T-cell (primary cell): Measurements from ENCODE around the gene FCHSD2. TPM values are rescaled to one million over a fixed set of nuclear protein-coding genes. Genes with fewer than 3 reads are reported as not detected.
"Not testable (repeated sequence)": the region's sequence is repeated elsewhere in the genome, so short reads cannot be mapped to it uniquely, and the experiment has no call there.

Experiments
- ATAC-seq, 4 experiments: fragments of 200-7000 bp in 3 of 4; fragments of 150-1000 bp in 1 of 4; cut with Tn5 transposase; replicated peaks in 1 of 4; 1 replicate in 3 of 4; 2 replicates in 1 of 4; pipeline ENCODE4 v1.10.0; 2021; ENCODE audit warnings: moderate library complexity in 3 of 4, mild to moderate bottlenecking in 2 of 4, moderate number of reproducible peaks in 1 of 4
- CTCF ChIA-PET, 2 donors: fragments of 300-600 bp; sonication (Branson Sonifier 250); formaldehyde crosslinking; loops; one replicate each; lab custom pipeline; 2022; ENCODE audit warnings: antibody characterized with exemption in 2 of 2; lab: Charles Lee
- POLR2A ChIA-PET, 2 donors: fragments of 300-600 bp; sonication (Branson Sonifier 250); formaldehyde crosslinking; loops; one replicate each; lab custom pipeline; 2022; ENCODE audit warnings: antibody characterized with exemption in 2 of 2; lab: Charles Lee
- DNase-seq, 35 experiments: peaks; one replicate each; pipeline versions ENCODE4 v3.0.0 to v3.0.0-alpha.2; 2013 to 2023
- H3K27ac ChIP-seq: one replicate; pipeline ENCODE4 v1.5.1; 2013; ENCODE audit warnings: low read length
- H3K27me3 ChIP-seq, 2 experiments: replicated peaks in 1 of 2; 1 replicate in 1 of 2; 2 replicates in 1 of 2; pipeline versions ENCODE4 v1.6.1 to v1.7.0; 2013; ENCODE audit warnings: low read length in 1 of 2, mixed read lengths in 1 of 2; ENCODE audit not compliant: control insufficient read depth in 2 of 2, insufficient read depth in 2 of 2; ENCODE audit errors: extremely low read depth in 1 of 2
- H3K36me3 ChIP-seq, 2 donors: 1 replicate in 1 of 2; 2 replicates in 1 of 2; pipeline versions ENCODE4 v1.6.1 to v1.7.0; 2013; ENCODE audit warnings: low read length in 1 of 2; ENCODE audit not compliant: control insufficient read depth in 2 of 2, insufficient read depth in 1 of 2; ENCODE audit errors: extremely low read depth in 1 of 2
- H3K4me1 ChIP-seq, 2 experiments: 1 replicate in 1 of 2; 2 replicates in 1 of 2; pipeline versions ENCODE4 v1.6.1 to v1.7.0; 2013; ENCODE audit warnings: low read length in 2 of 2, mixed read lengths in 1 of 2; ENCODE audit not compliant: insufficient read depth in 2 of 2, control insufficient read depth in 1 of 2; ENCODE audit errors: extremely low read depth in 1 of 2
- H3K4me3 ChIP-seq, 2 donors: 1 replicate in 1 of 2; 2 replicates in 1 of 2; pipeline versions ENCODE4 v1.5.1 to v1.7.0; 2013; ENCODE audit warnings: mild to moderate bottlenecking in 2 of 2, low read length in 1 of 2, moderate library complexity in 1 of 2; ENCODE audit not compliant: control insufficient read depth in 1 of 2; ENCODE audit errors: extremely low read depth in 1 of 2
- H3K9me3 ChIP-seq: 2 replicates; pipeline ENCODE4 v1.7.0; 2013
- H3K27ac Mint-ChIP-seq, 2 donors: one replicate each; pipeline ENCODE4 v1.8.0; 2020 to 2021; ENCODE audit warnings: mild to moderate bottlenecking in 2 of 2, mixed read lengths in 2 of 2
- H3K27me3 Mint-ChIP-seq, 2 donors: one replicate each; pipeline ENCODE4 v1.8.0; 2021 to 2022; ENCODE audit warnings: mixed read lengths in 2 of 2
- H3K36me3 Mint-ChIP-seq: one replicate; pipeline ENCODE4 v1.8.0; 2021; ENCODE audit warnings: mixed read lengths
- H3K4me1 Mint-ChIP-seq, 3 donors: one replicate each; pipeline ENCODE4 v1.8.0; 2020 to 2022; ENCODE audit warnings: mixed read lengths in 3 of 3, mild to moderate bottlenecking in 1 of 3
- H3K4me3 Mint-ChIP-seq, 3 donors: one replicate each; pipeline ENCODE4 v1.8.0; 2020 to 2022; ENCODE audit warnings: mild to moderate bottlenecking in 3 of 3, mixed read lengths in 3 of 3, moderate library complexity in 3 of 3
- H3K9me3 Mint-ChIP-seq, 3 donors: one replicate each; pipeline ENCODE4 v1.8.0; 2020 to 2022; ENCODE audit warnings: mixed read lengths in 3 of 3
- WGBS: methylation state at CpG from one replicate; pipeline ENCODE4 v1.1.5; 2013; ENCODE audit warnings: missing lambda C conversion rate; ENCODE audit not compliant: insufficient coverage; 5-methylcytosine and 5-hydroxymethylcytosine counted together
- total RNA-seq, 35 experiments: library from RNA in 6 of 35; stranded (reverse) in 6 of 35; fragments of 120-200 nt in 1 of 35; gene quantifications; one replicate each; pipeline versions ENCODE4 v1.2.1 to v1.2.4 and lab custom pipeline; 2013 to 2026

FCHSD2 gene
- total RNA-seq, 5 donors from 2014 or later (not counting 1 experiment from before 2014, with no cell fraction given): 37.0 to 53.8 (median 46.3) TPM

DNA sequence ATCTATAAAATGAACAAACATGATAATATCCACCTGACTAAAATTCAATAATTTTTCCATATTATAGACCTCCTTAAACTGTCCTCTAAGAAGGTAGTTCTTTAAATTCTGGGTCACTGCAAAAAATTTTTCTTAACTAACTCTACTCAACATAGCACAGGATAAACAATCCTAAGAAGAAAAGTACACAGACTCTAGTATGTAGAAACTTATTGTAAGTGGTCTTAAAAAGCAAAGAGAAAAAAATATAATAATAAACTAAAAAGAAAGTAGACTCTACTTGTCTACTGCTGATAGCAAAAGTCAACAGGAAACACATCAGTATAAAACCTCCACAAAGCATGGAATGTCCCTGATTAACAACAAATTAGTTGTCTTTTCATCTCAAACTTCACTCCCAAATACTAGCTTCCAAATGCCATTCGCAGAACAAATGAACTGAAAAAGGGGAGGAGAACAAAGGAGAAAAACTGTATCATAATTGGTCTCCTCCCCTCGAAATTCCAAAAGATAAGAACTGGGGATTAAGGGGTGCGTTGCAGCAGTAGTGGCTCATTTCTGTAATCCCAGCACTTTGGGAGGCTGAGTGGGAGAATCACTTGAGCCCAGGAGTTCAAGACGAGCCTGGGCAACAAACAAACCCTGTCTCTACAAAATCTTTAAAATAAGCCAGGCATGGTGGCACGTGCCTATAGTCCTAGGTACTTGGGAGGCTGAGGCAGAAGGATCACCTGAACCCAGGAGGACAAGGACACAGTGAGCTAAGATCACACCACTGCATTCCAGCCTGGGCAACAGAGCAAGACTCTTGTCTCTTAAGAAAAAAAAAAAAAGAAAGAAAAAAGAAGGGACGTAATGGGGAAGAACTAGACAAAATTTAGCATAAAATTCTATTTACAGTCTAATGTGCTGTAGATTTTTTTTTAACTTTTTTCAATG is 6.5 kb downstream of the FCHSD2 start:
- DNase-seq (no peak), ATAC-seq (no peak)
- Mint-ChIP-seq H3K27ac (peak overlapping the region; percentile 25 to 59), H3K4me1 (peaks cover 40 to 57% (median 43%) of the 10 kb centered on the region in 3 donors), H3K36me3 (peaks cover 41% of the 10 kb centered on the region), H3K9me3 (no peaks in the 10 kb centered on the region), H3K4me3 (no peak overlapping the region), H3K27me3 (no peaks in the 10 kb centered on the region)
- Histone ChIP-seq H3K27me3 (no peaks in the 10 kb centered on the region), H3K4me1 (peaks cover 5 to 10% of the 10 kb centered on the region in 2 experiments), H3K36me3 (peaks cover 0 to 15% of the 10 kb centered on the region in 2 donors), H3K27ac (no peak overlapping the region), H3K9me3 (no peaks in the 10 kb centered on the region), H3K4me3 (no peak overlapping the region)
- WGBS: no CpG with 5 or more reads among the region's 6 CpGs
- POLR2A ChIA-PET: no interaction called here
- CTCF ChIA-PET: interaction anchor here (0.5 to 1.4 kb wide), 4 partner anchors 9 to 29 kb away, joined by 3 to 5 read pairs (median 4); no protein-coding TSS in a partner anchor

DNA sequence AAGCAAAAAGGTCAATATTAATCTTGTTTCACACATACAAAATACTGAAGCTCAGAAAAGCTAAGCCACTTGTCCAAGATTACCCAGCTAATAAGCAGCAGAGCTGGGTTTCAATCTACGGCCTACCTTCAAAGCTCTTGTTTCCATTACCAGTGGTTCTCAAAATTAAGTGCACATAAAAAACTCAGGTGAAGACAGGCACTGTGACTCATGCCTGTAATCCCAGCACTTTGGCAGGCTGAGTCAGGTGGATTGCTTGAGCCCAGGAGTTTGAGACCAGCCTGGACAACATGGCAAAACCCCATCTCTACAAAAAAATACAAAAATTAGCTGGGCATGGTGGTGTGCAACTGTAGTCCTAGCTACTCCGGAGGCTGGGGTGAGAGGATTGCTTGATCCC is 9.8 kb downstream of the FCHSD2 start:
- H3K4me1 ChIP-seq, H3K27ac ChIP-seq, POLR2A ChIA-PET, H3K4me3 Mint-ChIP-seq, DNase-seq, H3K4me3 ChIP-seq, ATAC-seq, H3K27me3 Mint-ChIP-seq, H3K9me3 Mint-ChIP-seq, H3K27me3 ChIP-seq, CTCF ChIA-PET, H3K9me3 ChIP-seq: not testable (repeated sequence)
- WGBS: no CpG with 5 or more reads among the region's 2 CpGs
- Mint-ChIP-seq H3K4me1 (peaks cover 24 to 34% (median 25%) of the 10 kb centered on the region in 3 donors), H3K27ac (peak overlapping the region in 1 of 2 donors; percentile 22), H3K36me3 (peaks cover 41% of the 10 kb centered on the region)
- peaks cover 0 to 15% of the 10 kb centered on the region in 2 donors for H3K36me3 ChIP-seq

GRCh38 chr11:73130181-73130580 is 11.9 kb downstream of the FCHSD2 start:
- Mint-ChIP-seq H3K27ac (no peak overlapping the region), H3K27me3 (no peaks in the 10 kb centered on the region), H3K4me3 (no peak overlapping the region), H3K4me1 (peaks cover 9 to 22% (median 19%) of the 10 kb centered on the region in 3 donors), H3K9me3 (peaks cover 0 to 4% (median 0%) of the 10 kb centered on the region in 3 donors), H3K36me3 (peaks cover 39% of the 10 kb centered on the region)
- H3K4me1 ChIP-seq: no peaks in the 10 kb centered on the region
- no peak overlapping the region for H3K27ac ChIP-seq
- CTCF ChIA-PET: no interaction called here
- no CpG with 5 or more reads among the region's 1 CpG for WGBS
- H3K9me3 ChIP-seq: no peaks in the 10 kb centered on the region
- DNase-seq (no peak), ATAC-seq (no peak)
- H3K27me3 ChIP-seq: no peaks in the 10 kb centered on the region
- H3K4me3 ChIP-seq: no peak overlapping the region
- POLR2A ChIA-PET: interaction anchor here in 1 of 2 donors (0.7 kb wide), 1 partner anchor 8 kb away, joined by 7 read pairs; no protein-coding TSS in a partner anchor
- peaks cover 0 to 12% of the 10 kb centered on the region in 2 donors for H3K36me3 ChIP-seq

- DNase-seq: no peak
- no peak overlapping the region for H3K4me3 ChIP-seq
- Mint-ChIP-seq H3K27ac (no peak overlapping the region), H3K27me3 (no peaks in the 10 kb centered on the region), H3K4me1 (peaks cover 9 to 19% (median 15%) of the 10 kb centered on the region in 3 donors), H3K36me3 (peaks cover 45% of the 10 kb centered on the region), H3K4me3 (no peak overlapping the region), H3K9me3 (peaks cover 0 to 11% (median 0%) of the 10 kb centered on the region in 3 donors)
- ATAC-seq: no peak
- H3K4me1 ChIP-seq: no peaks in the 10 kb centered on the region
- H3K27ac ChIP-seq: no peak overlapping the region
- ChIA-PET POLR2A (no interaction called here), CTCF (no interaction called here)
- H3K36me3 ChIP-seq: peaks cover 0 to 12% of the 10 kb centered on the region in 2 donors
- H3K27me3 ChIP-seq: no peaks in the 10 kb centered on the region
- no peaks in the 10 kb centered on the region for H3K9me3 ChIP-seq
- 96% methylated on average over 7 of the region's 10 CpGs for WGBS
Measured at GRCh38 chr11:73129198-73129597, 12.9 kb downstream of the FCHSD2 start.

DNA sequence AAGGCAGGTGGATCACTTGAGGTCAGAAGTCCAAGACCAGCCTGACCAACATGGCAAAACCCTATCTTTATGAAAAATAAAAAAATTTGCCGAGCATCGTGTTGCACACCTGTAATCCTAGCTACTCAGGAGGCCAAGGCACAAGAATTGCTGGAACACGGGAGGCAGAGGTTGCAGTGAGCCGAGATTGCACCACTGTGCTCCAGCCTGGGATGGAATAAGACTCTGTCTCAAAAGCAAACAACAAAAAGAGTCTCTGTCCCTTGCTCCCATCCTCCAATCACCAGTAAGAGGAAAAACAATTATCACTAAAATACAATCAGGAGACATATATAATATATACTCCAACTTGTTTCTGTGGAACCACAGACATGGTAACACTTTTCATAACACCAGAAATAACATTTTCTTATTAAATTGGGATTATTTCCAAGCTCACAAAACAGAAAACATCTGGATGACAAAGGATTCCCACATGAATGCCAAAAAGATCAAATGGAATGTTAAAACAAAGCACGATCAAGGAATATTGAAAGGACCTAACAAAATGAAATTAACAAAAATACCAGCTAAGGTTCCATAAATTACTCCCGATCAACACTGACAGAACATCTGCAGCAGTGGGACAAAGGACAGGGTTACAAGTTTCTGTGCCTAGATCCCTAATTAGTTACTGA is 15.2 kb downstream of the FCHSD2 start:
- DNase-seq (no peak), ATAC-seq (no peak)
- Mint-ChIP-seq H3K9me3 (peaks cover 0 to 11% (median 0%) of the 10 kb centered on the region in 3 donors), H3K36me3 (peaks cover 51% of the 10 kb centered on the region), H3K27ac (no peak overlapping the region), H3K4me3 (no peak overlapping the region), H3K27me3 (no peaks in the 10 kb centered on the region), H3K4me1 (peaks cover 14 to 21% (median 18%) of the 10 kb centered on the region in 3 donors)
- H3K4me3 ChIP-seq: no peak overlapping the region
- 95% methylated on average over 2 of the region's 6 CpGs for WGBS
- no peaks in the 10 kb centered on the region for H3K27me3 ChIP-seq
- H3K4me1 ChIP-seq: no peaks in the 10 kb centered on the region
- ChIA-PET CTCF (interaction anchor here in 1 of 2 donors (0.6 to 1.1 kb wide), 5 partner anchors 9 to 296 kb away, joined by 3 to 4 read pairs (median 3); partner anchors contain the start of gene FCHSD2), POLR2A (interaction anchor here (0.6 to 0.7 kb wide), 2 partner anchors 316 to 708 kb away, joined by 3 to 10 read pairs; no protein-coding TSS in a partner anchor)
- H3K9me3 ChIP-seq: no peaks in the 10 kb centered on the region
- H3K36me3 ChIP-seq: peaks cover 0 to 10% of the 10 kb centered on the region in 2 donors
- no peak overlapping the region for H3K27ac ChIP-seq

DNA sequence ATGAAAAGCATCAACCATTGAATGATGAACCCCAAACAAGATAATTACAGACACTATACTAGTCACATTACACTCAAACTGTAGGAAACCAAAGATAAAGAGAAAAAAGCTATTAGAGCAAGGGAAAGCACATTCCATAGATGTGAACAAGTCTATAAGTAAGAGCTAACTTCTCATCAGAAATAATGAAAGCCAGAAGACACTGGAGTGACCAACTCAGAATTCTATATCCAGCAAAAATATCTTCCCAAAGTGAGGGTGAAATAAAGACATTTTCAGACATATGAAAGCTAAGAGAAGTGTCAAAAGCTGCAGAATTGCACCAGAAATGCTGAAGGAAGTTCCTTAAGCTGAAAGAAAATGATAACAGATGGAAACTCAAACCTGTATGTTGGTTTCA is 17.3 kb downstream of the FCHSD2 start:
- CTCF ChIA-PET: interaction anchor here in 1 of 2 donors (0.6 kb wide), 1 partner anchor 19 kb away, joined by 4 read pairs; no protein-coding TSS in a partner anchor

More for the DNA sequence above, 17.3 kb downstream of the FCHSD2 start:
- Histone ChIP-seq H3K27ac (no peak overlapping the region), H3K36me3 (peaks cover 0 to 3% of the 10 kb centered on the region in 2 donors), H3K27me3 (no peaks in the 10 kb centered on the region), H3K9me3 (no peaks in the 10 kb centered on the region), H3K4me3 (no peak overlapping the region), H3K4me1 (no peaks in the 10 kb centered on the region)
- Mint-ChIP-seq H3K9me3 (peaks cover 0 to 11% (median 0%) of the 10 kb centered on the region in 3 donors), H3K27me3 (no peaks in the 10 kb centered on the region), H3K27ac (no peak overlapping the region), H3K36me3 (peaks cover 57% of the 10 kb centered on the region), H3K4me3 (no peak overlapping the region), H3K4me1 (peaks cover 25 to 27% (median 26%) of the 10 kb centered on the region in 3 donors)
- ATAC-seq (no peak), DNase-seq (no peak)
- POLR2A ChIA-PET: no interaction called here
